ENCODE results near the gene GRM4.

Gene GRM4

GRCh38 chr6:33975661-33976436 lies 170.0 kb downstream of the GRM4 start:
- DNase-seq: no peak

GRCh38 chr6:33974471-33974870 lies 171.4 kb downstream of the GRM4 start:
- no peak for DNase-seq

- DNase-seq: no peak
These were observed 171.9 kb downstream of the GRM4 start for GRCh38 chr6:33974030-33974429.

- DNase-seq: no peak
These were observed 174.3 kb downstream of the GRM4 start for GRCh38 chr6:33971580-33971979.

Measured in CD4-positive, alpha-beta T cell treated with Interleukin-1 beta for 1 hour (primary cell).